HEK293T (cell line): ENCODE data around the gene CLK3.

Experiments
- CTCF ChIA-PET: fragments of 350-600 bp; formaldehyde crosslinking; extraction: SDS; loops from one replicate; lab custom pipeline; 2021; ENCODE audit warnings: antibody characterized with exemption, inconsistent platforms; lab: Yijun Ruan, JAX
- POLR2A ChIA-PET: fragments of 350-600 bp; formaldehyde crosslinking; extraction: SDS; loops from one replicate; lab custom pipeline; 2020; ENCODE audit warnings: antibody characterized with exemption, inconsistent platforms; lab: Yijun Ruan, JAX
- DNase-seq: peaks from one replicate; pipeline ENCODE4 v3.0.0; 2012; ENCODE audit warnings: mixed read lengths; ENCODE audit errors: extremely low spot score
- ARNT ChIP-seq: fragments of 450-650 bp; IDR thresholded peaks from 2 replicates; pipeline ENCODE4 v1.6.1; 2017; ENCODE audit warnings: mild to moderate bottlenecking
- BHLHE40 ChIP-seq: fragments of 450-650 bp; IDR thresholded peaks from 2 replicates; pipeline ENCODE4 v1.6.1; 2016; ENCODE audit warnings: mild to moderate bottlenecking, moderate library complexity, borderline replicate concordance
- CTBP1 ChIP-seq: fragments of 450-650 bp; IDR thresholded peaks from 2 replicates; pipeline ENCODE4 v1.6.1; 2016; ENCODE audit warnings: borderline replicate concordance
- ELF4 ChIP-seq: fragments of 450-650 bp; IDR thresholded peaks from 2 replicates; pipeline ENCODE4 v1.6.1; 2017; ENCODE audit warnings: antibody characterized with exemption
- FOXA1 ChIP-seq: fragments of 450-650 bp; IDR thresholded peaks from 2 replicates; pipeline ENCODE4 v1.6.1; 2016; ENCODE audit warnings: mild to moderate bottlenecking
- FOXK2 ChIP-seq: fragments of 450-650 bp; IDR thresholded peaks from 2 replicates; pipeline ENCODE4 v1.6.1; 2016; ENCODE audit warnings: mild to moderate bottlenecking
- FOXM1 ChIP-seq: fragments of 450-650 bp; IDR thresholded peaks from 2 replicates; pipeline ENCODE4 v1.6.1; 2017; ENCODE audit warnings: mild to moderate bottlenecking, borderline replicate concordance
- HDGF ChIP-seq: fragments of 450-650 bp; IDR thresholded peaks from 2 replicates; pipeline ENCODE4 v1.6.1; 2017; ENCODE audit warnings: antibody characterized with exemption, borderline replicate concordance
- L3MBTL2 ChIP-seq: fragments of 450-650 bp; conservative IDR thresholded peaks from 2 replicates; pipeline ENCODE4 v1.6.1; 2016; ENCODE audit warnings: mild to moderate bottlenecking
- LEF1 ChIP-seq: fragments of 450-650 bp; IDR thresholded peaks from 2 replicates; pipeline ENCODE4 v1.6.1; 2017; ENCODE audit warnings: mild to moderate bottlenecking, borderline replicate concordance
- NFRKB ChIP-seq: fragments of 450-650 bp; IDR thresholded peaks from 2 replicates; pipeline ENCODE4 v1.6.1; 2016; ENCODE audit warnings: mild to moderate bottlenecking, moderate library complexity
- SP1 ChIP-seq: fragments of 450-650 bp; IDR thresholded peaks from 2 replicates; pipeline ENCODE4 v1.6.1; 2017
- SUZ12 ChIP-seq: fragments of 450-650 bp; IDR thresholded peaks from 2 replicates; pipeline ENCODE4 v1.6.1; 2016; ENCODE audit warnings: mild to moderate bottlenecking
- TARDBP ChIP-seq: fragments of 450-650 bp; IDR thresholded peaks from 2 replicates; pipeline ENCODE4 v1.6.1; 2016
- ZNF384 ChIP-seq: fragments of 450-650 bp; IDR thresholded peaks from 2 replicates; pipeline ENCODE4 v1.6.1; 2016
- TF ChIP-seq, protein P1 (sequence below): fragments of 450-650 bp; IDR thresholded peaks from 2 replicates; pipeline ENCODE4 v1.6.1; 2016

CLK3 gene

DNA sequence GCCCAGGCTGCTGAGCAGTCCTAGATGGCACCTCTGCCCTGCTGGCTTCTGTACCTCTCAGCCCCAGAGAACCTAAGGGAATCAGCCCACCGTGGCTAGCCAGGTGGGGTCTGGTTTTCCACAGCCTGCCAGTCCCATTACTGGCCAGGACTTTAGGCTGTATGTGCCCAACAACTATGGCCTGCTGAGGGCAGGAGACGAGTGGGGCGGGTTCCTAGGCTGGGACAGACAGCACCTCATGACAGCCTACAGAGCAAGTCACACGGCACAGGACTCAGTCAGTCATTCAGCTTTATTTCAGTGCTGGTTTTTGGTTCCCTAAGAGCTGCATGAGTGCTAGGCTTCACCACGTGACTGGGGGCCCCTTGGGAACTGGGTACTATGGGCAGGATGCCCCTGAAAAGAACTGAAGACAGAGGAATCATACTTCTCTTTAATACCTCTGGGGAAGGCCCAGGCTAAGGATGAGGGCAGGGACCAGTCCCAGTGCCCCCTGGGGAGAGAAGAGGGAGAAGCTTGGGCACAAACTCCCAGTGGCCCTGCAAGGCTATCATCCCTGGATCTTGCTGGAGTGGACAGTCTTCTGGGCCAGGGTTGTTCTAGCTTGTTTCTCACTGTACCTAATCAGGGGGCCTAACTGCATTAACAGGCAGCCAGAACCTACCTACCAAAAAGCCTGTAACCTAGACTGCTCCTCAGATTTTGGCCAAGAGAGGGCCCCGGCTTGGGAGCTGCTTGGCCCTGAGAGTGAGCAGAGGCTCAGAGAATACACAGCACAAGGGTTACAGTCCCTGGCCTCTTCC lies 14.8 kb downstream of the CLK3 start:
- TF ChIP-seq NFRKB (no peak), CTBP1 (no peak), ARNT (no peak), SUZ12 (no peak), FOXM1 (no peak), HDGF (no peak), BHLHE40 (no peak), L3MBTL2 (no peak), ZNF384 (no peak), TARDBP (no peak)
- TF ChIP-seq, protein P1, sequence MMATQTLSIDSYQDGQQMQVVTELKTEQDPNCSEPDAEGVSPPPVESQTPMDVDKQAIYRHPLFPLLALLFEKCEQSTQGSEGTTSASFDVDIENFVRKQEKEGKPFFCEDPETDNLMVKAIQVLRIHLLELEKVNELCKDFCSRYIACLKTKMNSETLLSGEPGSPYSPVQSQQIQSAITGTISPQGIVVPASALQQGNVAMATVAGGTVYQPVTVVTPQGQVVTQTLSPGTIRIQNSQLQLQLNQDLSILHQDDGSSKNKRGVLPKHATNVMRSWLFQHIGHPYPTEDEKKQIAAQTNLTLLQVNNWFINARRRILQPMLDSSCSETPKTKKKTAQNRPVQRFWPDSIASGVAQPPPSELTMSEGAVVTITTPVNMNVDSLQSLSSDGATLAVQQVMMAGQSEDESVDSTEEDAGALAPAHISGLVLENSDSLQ, result no peak
- DNase-seq, result no peak
- POLR2A ChIA-PET, result no interaction called here
- CTCF ChIA-PET, result interaction anchor here (0.8 to 8.2 kb wide), 7 partner anchors 8 to 150 kb away, joined by 3 to 205 read pairs (median 3); no protein-coding TSS in a partner anchor

DNA sequence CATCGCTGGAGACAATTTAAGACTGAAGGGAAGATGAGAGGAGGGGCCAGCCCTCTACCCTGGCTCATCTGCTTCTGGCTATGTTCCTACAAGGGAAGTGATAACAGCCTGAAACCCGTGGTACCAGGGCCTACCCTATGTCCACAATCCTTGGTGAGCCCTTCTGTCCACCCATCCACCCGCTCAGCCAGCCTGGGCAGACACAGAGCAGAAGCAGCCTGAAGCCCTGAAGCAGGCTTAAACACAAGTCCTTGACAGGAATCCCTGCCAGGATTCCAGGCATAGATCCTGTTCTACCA lies 15.4 kb downstream of the CLK3 start:
- CTCF ChIA-PET, result interaction anchor here (0.8 to 8.2 kb wide), 10 partner anchors 9 to 258 kb away, joined by 3 to 205 read pairs (median 4); no protein-coding TSS in a partner anchor
- POLR2A ChIA-PET, result interaction anchor here (1.2 kb wide), 1 partner anchor 11 kb away, joined by 5 read pairs; no protein-coding TSS in a partner anchor
- TF ChIP-seq ZNF384, result no peak
- TF ChIP-seq FOXM1, result no peak
- TF ChIP-seq HDGF, result no peak
- TF ChIP-seq LEF1, result no peak
- no peak for TF ChIP-seq BHLHE40
- TF ChIP-seq ELF4, result no peak
- no peak for TF ChIP-seq ARNT
- TF ChIP-seq TARDBP, result no peak
- TF ChIP-seq, protein P1, result no peak
- TF ChIP-seq SP1, result no peak
- no peak for TF ChIP-seq FOXA1
- no peak for TF ChIP-seq FOXK2
- TF ChIP-seq CTBP1, result no peak
- no peak for TF ChIP-seq NFRKB
- no peak for TF ChIP-seq SUZ12
- no peak for TF ChIP-seq L3MBTL2
- DNase-seq, result no peak

DNA sequence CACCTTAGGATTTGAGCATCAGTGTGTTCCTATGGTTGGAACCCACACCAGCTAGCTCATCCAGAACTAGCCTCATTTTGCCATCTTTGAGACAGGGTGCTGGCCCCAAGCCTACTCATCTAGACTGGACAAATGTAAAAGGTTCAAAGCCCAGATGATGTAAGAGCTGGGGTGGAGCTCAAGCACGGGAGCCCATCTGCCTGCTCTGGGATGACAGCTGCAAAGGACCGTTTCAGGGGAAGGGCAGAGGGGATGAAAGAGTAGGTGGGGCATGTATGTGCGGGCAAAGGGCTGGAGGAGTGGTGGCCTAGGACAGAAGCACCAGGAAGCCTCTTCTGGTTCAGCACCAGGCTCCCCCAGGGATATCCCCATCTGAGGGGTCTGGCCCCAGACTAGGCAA lies 15.8 kb downstream of the CLK3 start:
- ChIA-PET CTCF (interaction anchor here (0.7 to 8.2 kb wide), 19 partner anchors 9 to 258 kb away, joined by 3 to 205 read pairs (median 3); no protein-coding TSS in a partner anchor), POLR2A (interaction anchor here (1.2 to 5.7 kb wide), 2 partner anchors 11 to 129 kb away, joined by 5 to 28 read pairs; no protein-coding TSS in a partner anchor)
- TF ChIP-seq TARDBP, result no peak
- TF ChIP-seq SUZ12, result no peak
- TF ChIP-seq LEF1, result no peak
- no peak for TF ChIP-seq ELF4
- TF ChIP-seq BHLHE40, result no peak
- TF ChIP-seq CTBP1, result no peak
- no peak for TF ChIP-seq ARNT
- no peak for TF ChIP-seq NFRKB
- no peak for TF ChIP-seq FOXA1
- no peak for TF ChIP-seq HDGF
- TF ChIP-seq SP1, result no peak
- TF ChIP-seq L3MBTL2, result no peak
- TF ChIP-seq, protein P1, result no peak
- TF ChIP-seq ZNF384, result no peak
- DNase-seq, result no peak

DNA sequence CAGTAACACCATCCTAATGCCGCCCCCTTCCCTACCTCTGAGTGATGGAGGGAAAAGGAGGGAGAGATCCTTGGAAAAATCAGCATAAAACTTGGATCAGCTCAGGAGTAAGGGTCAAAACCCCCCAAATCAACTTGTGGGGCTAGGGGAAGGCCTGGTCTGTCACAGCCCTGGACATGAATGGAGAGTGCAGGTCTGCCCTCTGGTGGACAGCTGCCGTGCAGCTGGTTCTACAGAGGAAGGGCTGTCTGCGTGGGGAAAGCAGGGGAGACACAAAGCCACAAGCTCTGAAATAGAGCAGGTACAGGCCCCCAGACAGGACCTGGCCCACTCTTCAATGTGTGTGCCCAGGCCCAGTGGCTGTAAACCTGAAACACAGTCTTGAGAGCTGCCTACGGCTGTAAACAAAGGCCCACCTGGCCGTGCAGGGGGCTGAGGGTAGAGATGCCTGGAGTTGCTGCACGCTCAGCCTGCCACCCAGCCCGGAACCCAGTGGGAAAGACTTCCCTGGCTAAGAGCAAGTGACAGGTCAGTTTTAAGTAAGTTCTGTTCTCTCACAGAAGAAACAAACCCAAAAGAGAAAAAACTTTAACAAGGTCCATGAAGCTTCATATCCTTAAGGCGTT lies 16.4 kb downstream of the CLK3 start:
- ChIA-PET POLR2A (interaction anchor here (1.2 to 5.7 kb wide), 2 partner anchors 12 to 128 kb away, joined by 5 to 28 read pairs; no protein-coding TSS in a partner anchor), CTCF (interaction anchor here (0.5 to 8.2 kb wide), 24 partner anchors 9 to 259 kb away, joined by 3 to 205 read pairs (median 3); no protein-coding TSS in a partner anchor)
- peak; percentile 80 for DNase-seq
- TF ChIP-seq CTBP1 (no peak), FOXK2 (no peak), SUZ12 (no peak), BHLHE40 (no peak), ZNF384 (no peak), TARDBP (no peak), ELF4 (no peak), SP1 (no peak), FOXA1 (no peak)

DNA sequence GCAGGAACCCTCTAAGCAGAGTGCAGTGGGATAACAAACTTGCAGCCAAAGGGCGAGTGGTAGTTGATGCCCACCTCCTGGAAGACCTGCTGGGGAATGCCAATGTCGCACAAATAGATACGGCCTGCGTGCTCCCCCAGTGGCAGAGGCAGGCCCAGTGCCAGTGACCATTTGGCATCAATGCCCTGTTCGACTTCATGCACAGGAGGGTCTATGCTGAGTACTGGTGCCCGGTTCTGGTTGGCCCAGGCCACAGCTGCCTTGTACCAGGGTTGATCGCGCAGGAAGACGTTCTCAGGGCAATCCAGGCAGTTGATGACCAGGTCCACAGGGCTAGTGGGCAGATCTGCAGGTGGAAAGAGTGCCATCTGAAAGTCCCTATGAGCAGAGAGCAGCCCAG lies 17.0 kb downstream of the CLK3 start:
- DNase-seq, result no peak
- TF ChIP-seq BHLHE40 (no peak), CTBP1 (no peak)
- CTCF ChIA-PET, result interaction anchor here (0.5 to 8.2 kb wide), 19 partner anchors 8 to 317 kb away, joined by 3 to 205 read pairs (median 4); no protein-coding TSS in a partner anchor
- POLR2A ChIA-PET, result interaction anchor here (5.7 kb wide), 1 partner anchor 128 kb away, joined by 28 read pairs; no protein-coding TSS in a partner anchor
